NB4 (cell line): ENCODE results near the gene VAV3.
A peak's percentile ranks its signal among the peaks of the same experiment; 100 is the strongest.

Experiments
- DNase-seq: peaks from one replicate; pipeline ENCODE4 v3.0.0; 2010; ENCODE audit warnings: low read depth
- H3K4me3 ChIP-seq: one replicate; pipeline ENCODE4 v1.5.1; 2011; ENCODE audit warnings: mild to moderate bottlenecking, low read depth, low read length, moderate library complexity
- CTCF ChIP-seq: IDR thresholded peaks from one replicate; pipeline ENCODE4 v1.5.1; 2012; ENCODE audit warnings: low read depth, low read length
- MAX ChIP-seq: IDR thresholded peaks from 2 replicates; pipeline ENCODE4 v1.6.1; 2011; ENCODE audit warnings: low read depth, low read length
- MYC ChIP-seq: IDR thresholded peaks from 2 replicates; pipeline ENCODE4 v1.6.1; 2011; ENCODE audit warnings: low read depth, low read length
- POLR2A ChIP-seq: IDR thresholded peaks from 2 replicates; pipeline ENCODE4 v1.6.1; 2011; ENCODE audit warnings: mild to moderate bottlenecking; ENCODE audit not compliant: insufficient read length; ENCODE audit errors: extremely low read depth

The VAV3 gene

GRCh38 chr1:107793896-107794453 is 171.0 kb downstream of the VAV3 start:
- H3K4me3 ChIP-seq: no peak overlapping the region
- DNase-seq: no peak
- TF ChIP-seq MAX (no peak), MYC (no peak), POLR2A (no peak), CTCF (no peak)

GRCh38 chr1:107791348-107791747 is 173.6 kb downstream of the VAV3 start:
- H3K4me3 ChIP-seq: no peak overlapping the region
- TF ChIP-seq CTCF (no peak), MAX (no peak), MYC (no peak), POLR2A (no peak)
- no peak for DNase-seq

GRCh38 chr1:107789817-107790524 is 175.0 kb downstream of the VAV3 start:
- TF ChIP-seq CTCF (no peak), MAX (no peak), MYC (no peak), POLR2A (no peak)
- H3K4me3 ChIP-seq: no peak overlapping the region
- no peak for DNase-seq

- no peak for DNase-seq
- H3K4me3 ChIP-seq: no peak overlapping the region
- TF ChIP-seq MAX (no peak), CTCF (no peak), MYC (no peak), POLR2A (no peak)
Measured at GRCh38 chr1:107788206-107789202, 176.5 kb downstream of the VAV3 start.

GRCh38 chr1:107787299-107787698 is 177.7 kb downstream of the VAV3 start:
- H3K4me3 ChIP-seq: no peak overlapping the region
- DNase-seq: peak; percentile 48

More at GRCh38 chr1:107787299-107787698, 177.7 kb downstream of the VAV3 start:
- TF ChIP-seq POLR2A (no peak), MYC (no peak), MAX (no peak), CTCF (peak; percentile 40)
